ENCODE measurements around the gene TBL1X. TPM values are rescaled to one million over a fixed set of nuclear protein-coding genes. Genes with fewer than 3 reads are reported as not detected.

TBL1X gene
- total RNA-seq, 1 donor from 2014 or later: 6.3 TPM

DNA sequence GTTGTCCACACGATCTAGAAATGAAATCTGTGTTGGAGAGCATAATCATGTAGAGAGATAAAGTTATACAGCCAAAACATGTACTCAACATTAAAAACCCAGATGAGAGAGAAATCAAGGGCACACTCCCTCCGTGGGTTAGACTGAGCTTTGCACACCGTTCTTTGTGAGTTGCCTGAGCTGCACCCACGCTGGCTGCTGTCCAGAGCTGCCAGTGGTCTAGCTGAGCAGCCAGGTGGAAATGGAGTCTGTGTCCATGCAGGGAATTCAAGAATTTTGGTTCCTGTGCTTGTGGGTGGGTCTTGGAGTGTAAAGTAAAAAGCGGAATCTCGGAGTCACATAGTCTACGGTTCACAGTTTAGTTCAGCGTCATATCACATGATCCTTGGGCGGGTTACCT, 216.2 kb downstream of the TBL1X start:
- Histone ChIP-seq H3K9ac (ENCODE audit: low read depth in 1 of 3, low read length in 3 of 3) (no peak overlapping the region), H3K36me3 (ENCODE audit: control insufficient read depth in 3 of 3, insufficient read depth in 3 of 3, low read length in 3 of 3) (peaks cover 0 to 2% (median 0%) of the 10 kb centered on the region in 3 donors), H3K27me3 (ENCODE audit: control insufficient read depth in 3 of 3, insufficient read depth in 3 of 3, low read length in 3 of 3) (no peaks in the 10 kb centered on the region), H3K4me1 (ENCODE audit: control insufficient read depth in 3 of 3, insufficient read depth in 3 of 3, low read length in 3 of 3) (no peaks in the 10 kb centered on the region), H3K4me3 (ENCODE audit: low read length in 3 of 3) (no peak overlapping the region), H3K27ac (ENCODE audit: low read depth, low read length) (no peak overlapping the region), H3K9me3 (ENCODE audit: control insufficient read depth in 3 of 3, low read length in 3 of 3) (no peaks in the 10 kb centered on the region)

DNA sequence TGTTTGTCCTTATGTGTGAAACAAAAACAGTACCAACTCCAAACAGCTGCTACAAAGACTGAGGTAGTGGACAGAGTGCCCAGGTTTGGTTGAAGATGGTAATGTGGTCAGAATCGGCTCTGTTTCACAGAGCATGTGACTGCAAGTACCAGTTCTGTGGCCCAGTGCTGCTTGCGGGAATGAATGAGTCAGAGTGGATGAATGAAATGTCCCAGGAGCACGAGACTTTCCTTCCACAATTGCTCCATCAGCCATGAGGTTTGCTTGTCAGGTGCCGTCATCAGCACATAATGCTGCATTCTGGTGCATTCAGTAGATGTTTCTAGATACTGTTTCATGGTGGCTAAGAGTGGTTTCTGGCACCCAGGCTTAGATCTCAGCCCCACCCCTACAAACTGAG, 216.6 kb downstream of the TBL1X start:
- peaks cover 0 to 2% (median 0%) of the 10 kb centered on the region in 3 donors for H3K36me3 ChIP-seq (ENCODE audit: control insufficient read depth in 3 of 3, insufficient read depth in 3 of 3, low read length in 3 of 3)
- no peak overlapping the region for H3K4me3 ChIP-seq (ENCODE audit: low read length in 3 of 3)
- H3K27ac ChIP-seq (ENCODE audit: low read depth, low read length): no peak overlapping the region
- H3K4me1 ChIP-seq (ENCODE audit: control insufficient read depth in 3 of 3, insufficient read depth in 3 of 3, low read length in 3 of 3): no peaks in the 10 kb centered on the region
- no peak overlapping the region for H3K9ac ChIP-seq (ENCODE audit: low read depth in 1 of 3, low read length in 3 of 3)
- H3K27me3 ChIP-seq (ENCODE audit: control insufficient read depth in 3 of 3, insufficient read depth in 3 of 3, low read length in 3 of 3): no peaks in the 10 kb centered on the region
- no peaks in the 10 kb centered on the region for H3K9me3 ChIP-seq (ENCODE audit: control insufficient read depth in 3 of 3, low read length in 3 of 3)

DNA sequence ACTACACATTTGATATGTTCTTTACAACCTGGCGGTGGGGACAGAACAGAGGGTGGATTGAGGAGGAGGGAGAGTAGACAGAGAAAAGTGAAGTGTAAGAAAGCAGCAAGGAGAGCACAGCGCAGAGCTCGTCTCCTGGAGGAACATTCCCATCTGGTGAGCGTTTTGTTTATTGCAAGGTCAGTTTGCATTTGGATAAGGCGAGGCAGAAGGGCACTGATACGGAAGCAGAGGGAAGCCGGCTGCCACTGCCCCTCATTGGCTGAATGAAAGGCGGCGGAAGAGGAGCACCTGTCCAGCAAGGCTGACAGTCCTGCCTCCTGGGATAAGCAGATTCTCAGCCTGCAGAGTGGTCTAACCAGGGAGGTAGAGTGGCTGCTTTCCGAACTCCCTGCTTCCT, 217.6 kb downstream of the TBL1X start:
- Histone ChIP-seq H3K4me3 (ENCODE audit: low read length in 3 of 3) (no peak overlapping the region), H3K36me3 (ENCODE audit: control insufficient read depth in 3 of 3, insufficient read depth in 3 of 3, low read length in 3 of 3) (peaks cover 0 to 2% (median 0%) of the 10 kb centered on the region in 3 donors)

DNA sequence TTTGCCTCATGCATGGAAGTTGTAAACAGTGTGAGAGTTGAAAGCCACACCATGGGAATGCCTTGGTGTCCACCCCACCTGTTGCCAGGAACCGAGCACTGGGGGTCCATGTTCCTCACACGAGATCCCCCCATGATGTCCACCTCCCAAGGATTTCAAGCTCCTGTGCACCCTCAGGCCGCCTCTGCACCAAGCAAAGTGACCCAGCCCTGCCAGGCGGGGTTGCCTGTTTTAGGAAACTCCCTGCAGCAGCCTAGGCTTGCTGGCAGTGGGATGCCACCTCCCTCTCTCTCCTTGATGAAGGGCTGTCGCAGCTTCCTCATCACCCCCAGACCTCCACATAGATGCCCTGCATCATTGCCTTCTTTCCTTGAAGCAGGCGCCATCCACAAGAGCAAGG, 218.0 kb downstream of the TBL1X start:
- no peak overlapping the region for H3K4me3 ChIP-seq (ENCODE audit: low read length in 3 of 3)
- no peaks in the 10 kb centered on the region for H3K4me1 ChIP-seq (ENCODE audit: control insufficient read depth in 3 of 3, insufficient read depth in 3 of 3, low read length in 3 of 3)
- no peak overlapping the region for H3K9ac ChIP-seq (ENCODE audit: low read depth in 1 of 3, low read length in 3 of 3)
- H3K27ac ChIP-seq (ENCODE audit: low read depth, low read length): no peak overlapping the region
- no peaks in the 10 kb centered on the region for H3K9me3 ChIP-seq (ENCODE audit: control insufficient read depth in 3 of 3, low read length in 3 of 3)
- no peaks in the 10 kb centered on the region for H3K27me3 ChIP-seq (ENCODE audit: control insufficient read depth in 3 of 3, insufficient read depth in 3 of 3, low read length in 3 of 3)
- H3K36me3 ChIP-seq (ENCODE audit: control insufficient read depth in 3 of 3, insufficient read depth in 3 of 3, low read length in 3 of 3): peaks cover 0 to 2% (median 0%) of the 10 kb centered on the region in 3 donors

More for the DNA sequence above, 217.6 kb downstream of the TBL1X start:
- H3K27ac ChIP-seq (ENCODE audit: low read depth, low read length): no peak overlapping the region
- H3K27me3 ChIP-seq (ENCODE audit: control insufficient read depth in 3 of 3, insufficient read depth in 3 of 3, low read length in 3 of 3): no peaks in the 10 kb centered on the region
- H3K9me3 ChIP-seq (ENCODE audit: control insufficient read depth in 3 of 3, low read length in 3 of 3): no peaks in the 10 kb centered on the region
- H3K4me1 ChIP-seq (ENCODE audit: control insufficient read depth in 3 of 3, insufficient read depth in 3 of 3, low read length in 3 of 3): no peaks in the 10 kb centered on the region
- H3K9ac ChIP-seq (ENCODE audit: low read depth in 1 of 3, low read length in 3 of 3): no peak overlapping the region

DNA sequence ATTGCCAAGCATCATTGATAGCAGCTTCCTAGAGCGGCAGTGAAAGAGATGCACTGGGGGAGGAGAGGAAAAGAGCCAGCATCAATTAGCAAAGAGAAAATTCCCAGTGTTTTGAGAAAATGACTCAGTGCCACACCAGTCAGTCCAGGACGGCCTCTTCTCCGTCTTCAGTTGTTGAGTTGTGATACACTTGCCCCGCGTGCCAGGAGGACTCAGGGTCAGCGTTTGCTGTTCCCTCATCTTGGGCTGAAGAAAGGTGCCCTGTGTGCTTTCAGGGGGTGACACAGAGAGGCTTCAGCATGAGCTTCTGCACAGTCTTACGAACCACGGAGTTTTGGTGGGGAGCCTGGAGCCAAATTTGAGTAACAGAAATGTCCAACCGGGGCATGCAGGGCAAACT, 218.5 kb downstream of the TBL1X start:
- Histone ChIP-seq H3K4me3 (ENCODE audit: low read length in 3 of 3) (no peak overlapping the region), H3K36me3 (ENCODE audit: control insufficient read depth in 3 of 3, insufficient read depth in 3 of 3, low read length in 3 of 3) (peaks cover 0 to 3% (median 0%) of the 10 kb centered on the region in 3 donors), H3K9me3 (ENCODE audit: control insufficient read depth in 3 of 3, low read length in 3 of 3) (no peaks in the 10 kb centered on the region), H3K27me3 (ENCODE audit: control insufficient read depth in 3 of 3, insufficient read depth in 3 of 3, low read length in 3 of 3) (no peaks in the 10 kb centered on the region), H3K9ac (ENCODE audit: low read depth in 1 of 3, low read length in 3 of 3) (no peak overlapping the region), H3K27ac (ENCODE audit: low read depth, low read length) (no peak overlapping the region), H3K4me1 (ENCODE audit: control insufficient read depth in 3 of 3, insufficient read depth in 3 of 3, low read length in 3 of 3) (no peaks in the 10 kb centered on the region)

DNA sequence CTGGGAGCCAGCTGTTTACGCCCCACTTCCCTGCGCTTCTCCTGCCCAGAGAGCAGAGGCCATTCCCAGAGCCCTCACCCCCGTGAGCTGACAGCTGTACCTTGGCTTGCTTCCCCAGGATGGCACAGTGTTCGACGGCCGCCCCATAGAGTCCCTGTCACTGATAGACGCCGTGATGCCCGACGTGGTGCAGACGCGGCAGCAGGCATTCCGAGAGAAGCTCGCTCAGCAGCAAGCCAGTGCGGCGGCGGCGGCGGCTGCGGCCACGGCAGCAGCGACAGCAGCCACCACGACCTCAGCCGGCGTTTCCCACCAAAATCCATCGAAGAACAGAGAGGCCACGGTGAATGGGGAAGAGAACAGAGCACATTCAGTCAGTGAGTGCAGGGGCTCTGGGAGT, 223.0 kb downstream of the TBL1X start:
- Histone ChIP-seq H3K27ac (ENCODE audit: low read depth, low read length) (no peak overlapping the region), H3K4me1 (ENCODE audit: control insufficient read depth in 3 of 3, insufficient read depth in 3 of 3, low read length in 3 of 3) (no peaks in the 10 kb centered on the region), H3K36me3 (ENCODE audit: control insufficient read depth in 3 of 3, insufficient read depth in 3 of 3, low read length in 3 of 3) (peaks cover 6 to 10% (median 7%) of the 10 kb centered on the region in 3 donors), H3K27me3 (ENCODE audit: control insufficient read depth in 3 of 3, insufficient read depth in 3 of 3, low read length in 3 of 3) (no peaks in the 10 kb centered on the region), H3K9ac (ENCODE audit: low read depth in 1 of 3, low read length in 3 of 3) (no peak overlapping the region), H3K9me3 (ENCODE audit: control insufficient read depth in 3 of 3, low read length in 3 of 3) (no peaks in the 10 kb centered on the region), H3K4me3 (ENCODE audit: low read length in 3 of 3) (no peak overlapping the region)

DNA sequence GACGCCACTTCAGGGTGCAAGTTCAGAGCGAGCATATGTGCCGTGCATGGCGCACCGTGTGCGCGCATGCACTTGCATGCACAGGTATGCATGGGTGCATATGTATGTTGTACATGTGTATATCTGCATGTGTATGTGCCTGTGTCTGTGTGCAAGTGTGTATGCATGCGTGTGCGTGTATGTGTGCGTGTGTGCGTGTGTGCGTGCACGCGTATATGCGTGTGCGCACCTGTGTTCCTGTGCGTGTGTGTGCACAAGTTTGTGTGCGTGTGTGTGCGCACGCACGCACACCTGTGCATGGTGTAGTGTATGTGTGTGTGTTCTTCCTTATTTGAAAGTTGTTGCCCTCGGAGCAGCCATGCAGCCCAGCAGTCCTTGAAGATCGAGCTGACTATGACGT, 224.0 kb downstream of the TBL1X start:
- Histone ChIP-seq H3K27me3 (ENCODE audit: control insufficient read depth in 3 of 3, insufficient read depth in 3 of 3, low read length in 3 of 3) (no peaks in the 10 kb centered on the region), H3K36me3 (ENCODE audit: control insufficient read depth in 3 of 3, insufficient read depth in 3 of 3, low read length in 3 of 3) (peaks cover 7 to 15% (median 9%) of the 10 kb centered on the region in 3 donors), H3K4me3 (ENCODE audit: low read length in 3 of 3) (no peak overlapping the region), H3K9me3 (ENCODE audit: control insufficient read depth in 3 of 3, low read length in 3 of 3) (no peaks in the 10 kb centered on the region), H3K9ac (ENCODE audit: low read depth in 1 of 3, low read length in 3 of 3) (no peak overlapping the region), H3K27ac (ENCODE audit: low read depth, low read length) (no peak overlapping the region), H3K4me1 (ENCODE audit: control insufficient read depth in 3 of 3, insufficient read depth in 3 of 3, low read length in 3 of 3) (no peaks in the 10 kb centered on the region)

DNA sequence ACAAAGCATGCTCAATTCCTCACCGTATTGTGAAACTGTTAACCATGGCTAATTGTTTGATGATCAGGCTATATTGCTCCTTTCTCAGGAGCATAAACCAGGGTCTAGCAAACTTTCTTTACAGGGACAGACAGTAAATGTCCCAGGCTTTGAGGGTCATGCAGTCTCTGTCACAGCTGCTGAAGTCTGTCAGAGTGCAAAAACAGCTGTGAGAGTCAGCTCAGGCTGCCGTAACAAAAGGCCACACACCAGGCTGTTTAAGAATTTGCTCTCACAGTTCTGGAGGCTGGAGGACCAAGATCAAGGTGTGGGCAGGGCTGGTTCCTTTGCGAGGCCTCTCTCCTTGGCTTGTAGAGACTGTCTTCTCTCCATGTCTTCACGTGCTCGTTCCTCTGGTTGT, 225.2 kb downstream of the TBL1X start:
- no peaks in the 10 kb centered on the region for H3K4me1 ChIP-seq (ENCODE audit: control insufficient read depth in 3 of 3, insufficient read depth in 3 of 3, low read length in 3 of 3)
- no peak overlapping the region for H3K4me3 ChIP-seq (ENCODE audit: low read length in 3 of 3)
- H3K36me3 ChIP-seq (ENCODE audit: control insufficient read depth in 3 of 3, insufficient read depth in 3 of 3, low read length in 3 of 3): peaks cover 7 to 17% (median 9%) of the 10 kb centered on the region in 3 donors
- H3K27ac ChIP-seq (ENCODE audit: low read depth, low read length): no peak overlapping the region
- H3K27me3 ChIP-seq (ENCODE audit: control insufficient read depth in 3 of 3, insufficient read depth in 3 of 3, low read length in 3 of 3): no peaks in the 10 kb centered on the region
- H3K9ac ChIP-seq (ENCODE audit: low read depth in 1 of 3, low read length in 3 of 3): no peak overlapping the region
- H3K9me3 ChIP-seq (ENCODE audit: control insufficient read depth in 3 of 3, low read length in 3 of 3): no peaks in the 10 kb centered on the region

DNA sequence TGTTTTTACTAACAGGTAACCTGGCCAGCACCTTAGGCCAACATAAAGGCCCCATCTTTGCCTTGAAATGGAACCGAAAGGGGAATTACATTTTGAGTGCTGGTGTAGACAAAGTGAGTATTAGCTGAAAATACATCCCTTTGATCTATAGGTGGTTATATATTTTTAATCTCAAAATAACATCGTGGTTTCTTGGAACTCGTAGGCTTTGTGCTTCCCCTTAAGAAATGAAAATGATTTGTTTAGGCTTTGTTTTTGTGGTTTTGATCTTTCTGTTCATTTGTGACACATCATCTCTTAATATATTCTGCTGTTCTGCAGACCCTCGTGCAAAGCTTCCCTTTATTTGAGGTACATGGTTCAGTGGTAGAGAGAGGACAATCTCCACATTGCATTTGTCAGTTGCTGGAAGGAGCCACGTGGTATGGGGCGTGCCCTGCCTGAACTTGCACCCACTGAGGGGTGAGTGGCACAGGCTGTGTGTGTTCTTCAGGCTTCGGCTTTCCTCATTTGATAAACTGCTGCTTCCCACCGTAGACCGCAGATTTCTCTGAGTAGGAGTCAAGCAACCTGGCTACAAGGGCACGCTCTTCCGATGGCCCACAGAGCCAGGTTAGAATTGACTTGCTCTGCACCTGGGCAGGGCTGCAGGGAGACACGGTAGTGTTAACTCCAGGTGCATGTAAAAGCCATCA, 228.6 kb downstream of the TBL1X start:
- H3K4me1 ChIP-seq (ENCODE audit: control insufficient read depth in 3 of 3, insufficient read depth in 3 of 3, low read length in 3 of 3): no peaks in the 10 kb centered on the region
- H3K36me3 ChIP-seq (ENCODE audit: control insufficient read depth in 3 of 3, insufficient read depth in 3 of 3, low read length in 3 of 3): peaks cover 7 to 13% (median 11%) of the 10 kb centered on the region in 3 donors
- H3K27me3 ChIP-seq (ENCODE audit: control insufficient read depth in 3 of 3, insufficient read depth in 3 of 3, low read length in 3 of 3): no peaks in the 10 kb centered on the region
- H3K9me3 ChIP-seq (ENCODE audit: control insufficient read depth in 3 of 3, low read length in 3 of 3): no peaks in the 10 kb centered on the region
- H3K9ac ChIP-seq (ENCODE audit: low read depth in 1 of 3, low read length in 3 of 3): no peak overlapping the region
- no peak overlapping the region for H3K27ac ChIP-seq (ENCODE audit: low read depth, low read length)
- H3K4me3 ChIP-seq (ENCODE audit: low read length in 3 of 3): no peak overlapping the region

DNA sequence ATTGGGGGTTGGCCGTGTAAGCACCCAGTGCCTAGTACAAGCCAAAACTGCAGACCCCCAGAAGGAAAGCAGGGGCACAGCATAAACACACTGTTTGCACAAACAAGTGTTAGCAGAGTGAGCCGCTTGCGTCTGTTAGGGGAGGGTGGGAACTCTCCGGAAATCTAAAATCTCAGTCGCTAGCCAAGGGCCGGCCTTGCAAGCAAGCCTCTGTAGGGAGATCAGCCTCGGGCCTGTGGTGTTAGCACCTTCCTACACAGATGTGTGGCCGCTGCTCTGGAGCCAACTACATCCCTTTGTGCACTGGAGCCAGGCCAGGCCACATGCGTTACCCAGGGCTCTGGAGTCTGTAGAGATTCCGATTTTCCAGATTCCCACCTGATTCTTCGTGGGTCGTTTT, 233.7 kb downstream of the TBL1X start:
- Histone ChIP-seq H3K9me3 (ENCODE audit: control insufficient read depth in 3 of 3, low read length in 3 of 3) (no peaks in the 10 kb centered on the region), H3K27ac (ENCODE audit: low read depth, low read length) (no peak overlapping the region), H3K4me1 (ENCODE audit: control insufficient read depth in 3 of 3, insufficient read depth in 3 of 3, low read length in 3 of 3) (no peaks in the 10 kb centered on the region), H3K36me3 (ENCODE audit: control insufficient read depth in 3 of 3, insufficient read depth in 3 of 3, low read length in 3 of 3) (peaks cover 3 to 5% (median 4%) of the 10 kb centered on the region in 3 donors), H3K4me3 (ENCODE audit: low read length in 3 of 3) (no peak overlapping the region), H3K27me3 (ENCODE audit: control insufficient read depth in 3 of 3, insufficient read depth in 3 of 3, low read length in 3 of 3) (no peaks in the 10 kb centered on the region), H3K9ac (ENCODE audit: low read depth in 1 of 3, low read length in 3 of 3) (no peak overlapping the region)
